Subcutaneous adipose tissue (tissue), 4 donors: ENCODE data around the gene HMMR. TPM values are rescaled to one million over a fixed set of nuclear protein-coding genes. Genes with fewer than 3 reads are reported as not detected.

Experiments used
- CTCF ChIP-seq: fragments of 450-650 bp; IDR thresholded peaks from one replicate; pipeline ENCODE4 v1.5.1; 2016; ENCODE audit warnings: low read depth, mild to moderate bottlenecking, control low read depth, antibody characterized with exemption, moderate library complexity
- total RNA-seq, 4 donors: library from RNA; depleted of rRNA; stranded (reverse); fragments of >200 nt; gene quantifications; one replicate each; pipeline ENCODE4 v1.1.0, GENCODE V29; 2016

Gene HMMR
- total RNA-seq, 4 donors from 2014 or later = 0.33 to 2.0 (median 1.5) TPM; not detected in 1

GRCh38 chr5:163489055-163489744 is 28.8 kb downstream of the HMMR start:
- no peak for TF ChIP-seq CTCF

- TF ChIP-seq CTCF = no peak
These were observed 29.3 kb downstream of the HMMR start for GRCh38 chr5:163489745-163490075.

- no peak for TF ChIP-seq CTCF
These were observed 35.9 kb downstream of the HMMR start for GRCh38 chr5:163496286-163496685.

GRCh38 chr5:163497315-163497714 is 36.9 kb downstream of the HMMR start:
- TF ChIP-seq CTCF = no peak

GRCh38 chr5:163498886-163499285 is 38.5 kb downstream of the HMMR start:
- TF ChIP-seq CTCF = no peak

- no peak for TF ChIP-seq CTCF
These were observed 42.1 kb downstream of the HMMR start for GRCh38 chr5:163502521-163502920.

GRCh38 chr5:163503106-163504078 is 43.0 kb downstream of the HMMR start:
- no peak for TF ChIP-seq CTCF
